MM.1S (cell line): ENCODE results near the gene LIMS1.

Experiments used
- EZH2 ChIP-seq: fragments of 300-600 bp; sonication (generic); optimal IDR thresholded peaks from 2 replicates; pipeline ENCODE3; 2017; ENCODE audit warnings: low read depth, mild to moderate bottlenecking, antibody characterized with exemption, low read length, mixed read lengths
- EZH2phosphoT487 ChIP-seq: fragments of 300-600 bp; sonication (generic); IDR thresholded peaks from 2 replicates; pipeline ENCODE4 v1.6.1; 2018; ENCODE audit warnings: antibody characterized with exemption, low read length
- TF ChIP-seq, protein P1 (sequence below): fragments of 300-600 bp; sonication (generic); IDR thresholded peaks from 2 replicates; pipeline ENCODE4 v1.5.1; 2016; ENCODE audit warnings: antibody characterized with exemption, low read length, mixed read lengths

DNA sequence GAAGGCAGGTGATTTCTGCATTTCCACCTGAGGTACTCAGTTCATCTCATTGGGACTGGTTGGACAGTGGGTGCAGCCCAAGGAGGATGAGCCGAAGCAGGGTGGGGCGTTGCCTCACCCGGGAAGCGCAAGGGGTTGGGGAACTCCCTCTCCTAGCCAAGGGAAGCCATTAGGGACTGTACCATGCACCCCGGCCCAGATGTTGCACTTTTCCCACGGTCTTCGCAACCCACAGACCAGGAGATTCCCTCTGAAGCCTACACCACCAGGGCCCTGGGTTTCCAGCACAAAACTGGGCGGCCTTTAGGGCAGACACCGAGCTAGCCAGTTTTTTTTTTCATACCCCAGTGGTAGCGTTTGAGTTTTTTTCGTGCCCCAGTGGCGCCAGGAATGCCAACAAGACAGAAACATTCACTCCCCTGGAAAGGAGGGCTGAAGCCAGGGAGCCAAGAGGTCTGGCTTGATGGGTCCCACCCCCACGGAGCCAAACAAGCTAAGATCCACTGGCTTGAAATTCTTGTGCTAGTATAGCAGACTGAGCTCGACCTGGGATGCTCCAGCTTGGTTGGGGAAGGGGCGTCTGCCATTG is 109.1 kb downstream of the LIMS1 start:
- TF ChIP-seq, protein P1, sequence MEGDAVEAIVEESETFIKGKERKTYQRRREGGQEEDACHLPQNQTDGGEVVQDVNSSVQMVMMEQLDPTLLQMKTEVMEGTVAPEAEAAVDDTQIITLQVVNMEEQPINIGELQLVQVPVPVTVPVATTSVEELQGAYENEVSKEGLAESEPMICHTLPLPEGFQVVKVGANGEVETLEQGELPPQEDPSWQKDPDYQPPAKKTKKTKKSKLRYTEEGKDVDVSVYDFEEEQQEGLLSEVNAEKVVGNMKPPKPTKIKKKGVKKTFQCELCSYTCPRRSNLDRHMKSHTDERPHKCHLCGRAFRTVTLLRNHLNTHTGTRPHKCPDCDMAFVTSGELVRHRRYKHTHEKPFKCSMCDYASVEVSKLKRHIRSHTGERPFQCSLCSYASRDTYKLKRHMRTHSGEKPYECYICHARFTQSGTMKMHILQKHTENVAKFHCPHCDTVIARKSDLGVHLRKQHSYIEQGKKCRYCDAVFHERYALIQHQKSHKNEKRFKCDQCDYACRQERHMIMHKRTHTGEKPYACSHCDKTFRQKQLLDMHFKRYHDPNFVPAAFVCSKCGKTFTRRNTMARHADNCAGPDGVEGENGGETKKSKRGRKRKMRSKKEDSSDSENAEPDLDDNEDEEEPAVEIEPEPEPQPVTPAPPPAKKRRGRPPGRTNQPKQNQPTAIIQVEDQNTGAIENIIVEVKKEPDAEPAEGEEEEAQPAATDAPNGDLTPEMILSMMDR: no peak
- TF ChIP-seq EZH2 (no peak), EZH2phosphoT487 (no peak)
